ENCODE results near the gene GABRG3. TPM values are rescaled to one million over a fixed set of nuclear protein-coding genes. Genes with fewer than 3 reads are reported as not detected.

GABRG3 gene
- total and polyA plus RNA-seq, 11 donors: not detected

- ATAC-seq (no peak), DNase-seq (no peak)
- intact Hi-C loops (cut with DNase I): no loop called here
- no peak overlapping the region for H3K27ac ChIP-seq
- H3K4me3 ChIP-seq: no peak overlapping the region
- H3K9me3 ChIP-seq: no peaks in the 10 kb centered on the region
- WGBS, 4 donors: 65 to 79% (median 71%) methylated on average over 10 of the region's 10 CpGs
- peaks cover 0 to 11% (median 0%) of the 10 kb centered on the region in 12 donors for H3K4me1 ChIP-seq
- peaks cover 0 to 3% (median 0%) of the 10 kb centered on the region in 9 donors for H3K27me3 ChIP-seq
- no peak for TF ChIP-seq POLR2A (IDR thresholded peaks at IDR 0.05)
- TF ChIP-seq CTCF (IDR thresholded peaks at IDR 0.05): no peak
- no peaks in the 10 kb centered on the region for H3K36me3 ChIP-seq
Observed at GRCh38 chr15:27238707-27239423, 267.9 kb downstream of the GABRG3 start.

DNA sequence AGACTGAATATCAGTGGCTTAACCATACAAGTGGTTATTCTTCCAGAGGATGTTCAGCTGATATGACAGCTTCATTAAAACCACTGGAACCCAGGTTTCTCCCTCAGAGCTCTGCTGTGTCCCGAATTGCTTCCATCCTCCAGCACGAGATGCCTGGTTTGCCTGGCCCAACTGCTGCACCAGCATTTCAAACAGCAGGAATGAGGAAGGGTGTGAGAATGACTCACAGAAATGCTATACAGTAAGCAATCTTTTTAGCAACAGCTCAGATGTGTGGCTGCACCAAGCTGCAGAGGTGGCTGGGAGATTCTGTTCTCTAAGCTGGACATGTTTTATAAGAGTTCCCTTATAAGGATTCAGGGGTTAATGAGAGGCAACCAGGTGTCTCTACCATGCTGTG lies 271.0 kb downstream of the GABRG3 start:
- no peak for DNase-seq
- TF ChIP-seq POLR2A (IDR thresholded peaks at IDR 0.05): no peak
- no peak for TF ChIP-seq CTCF (IDR thresholded peaks at IDR 0.05)
- intact Hi-C loops (cut with DNase I): no loop called here
- H3K27ac ChIP-seq: no peak overlapping the region
- H3K4me1 ChIP-seq: peaks cover 0 to 5% (median 0%) of the 10 kb centered on the region in 12 donors
- peaks cover 0 to 3% (median 0%) of the 10 kb centered on the region in 12 donors for H3K9me3 ChIP-seq
- H3K36me3 ChIP-seq: no peaks in the 10 kb centered on the region
- no peak for ATAC-seq
- WGBS, 4 donors: 60 to 73% (median 71%) methylated on average over 2 of the region's 2 CpGs
- no peak overlapping the region for H3K4me3 ChIP-seq
- peaks cover 0 to 3% (median 0%) of the 10 kb centered on the region in 9 donors for H3K27me3 ChIP-seq

- Histone ChIP-seq H3K9me3 (peaks cover 0 to 3% (median 0%) of the 10 kb centered on the region in 12 donors), H3K27me3 (peaks cover 0 to 3% (median 0%) of the 10 kb centered on the region in 9 donors), H3K36me3 (no peaks in the 10 kb centered on the region), H3K4me1 (no peaks in the 10 kb centered on the region), H3K4me3 (no peak overlapping the region), H3K27ac (no peak overlapping the region)
- no peak for TF ChIP-seq CTCF (IDR thresholded peaks at IDR 0.05)
- TF ChIP-seq POLR2A (IDR thresholded peaks at IDR 0.05): no peak
- no peak for DNase-seq
- ATAC-seq: no peak
- intact Hi-C loops (cut with DNase I): no loop called here
- 77 to 90% (median 89%) methylated on average over 3 of the region's 3 CpGs for WGBS, 4 donors
Observed at GRCh38 chr15:27244047-27244446, 273.1 kb downstream of the GABRG3 start.

DNA sequence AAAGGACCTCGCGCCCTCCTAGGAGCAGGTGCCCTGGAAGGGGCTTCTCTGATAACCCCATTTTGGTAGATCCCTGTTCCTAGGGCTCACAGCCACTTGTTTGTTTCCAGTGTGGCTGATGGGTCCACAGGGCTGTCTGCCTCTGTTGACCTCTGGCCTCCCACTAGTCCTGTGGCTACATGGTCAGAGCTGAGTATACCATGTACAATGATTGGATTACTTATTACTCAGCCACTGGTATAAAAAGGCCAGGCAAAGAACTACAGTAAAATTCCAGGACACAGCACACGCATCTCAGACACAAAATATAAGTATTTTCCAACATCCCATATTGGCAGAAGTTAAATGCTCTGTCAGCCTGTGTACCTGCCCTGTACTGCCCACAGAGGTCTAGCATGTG lies 277.3 kb downstream of the GABRG3 start:
- intact Hi-C loops (cut with DNase I): no loop called here
- Histone ChIP-seq H3K4me1 (no peaks in the 10 kb centered on the region), H3K36me3 (no peaks in the 10 kb centered on the region), H3K27ac (no peak overlapping the region), H3K4me3 (no peak overlapping the region), H3K9me3 (peaks cover 0 to 3% (median 0%) of the 10 kb centered on the region in 12 donors), H3K27me3 (peaks cover 0 to 8% (median 0%) of the 10 kb centered on the region in 9 donors)
- ATAC-seq (no peak), DNase-seq (no peak)
- WGBS, 4 donors: 82 to 93% (median 87%) methylated on average over 3 of the region's 3 CpGs
- no peak for TF ChIP-seq POLR2A (IDR thresholded peaks at IDR 0.05)
- no peak for TF ChIP-seq CTCF (IDR thresholded peaks at IDR 0.05)

All from heart left ventricle (tissue), 16 donors.